Osteoblast (primary cell): ENCODE data around the gene PALLD. TPM values are rescaled to one million over a fixed set of nuclear protein-coding genes. Genes with fewer than 3 reads are reported as not detected.
A peak's percentile ranks its signal among the peaks of the same experiment; 100 is the strongest.

Experiments used
- DNase-seq: peaks from one replicate; pipeline ENCODE4 v3.0.0; 2011; ENCODE audit warnings: low spot score, mixed read lengths; ENCODE audit not compliant: insufficient read length; ENCODE audit errors: missing footprints
- H2AFZ ChIP-seq: 2 replicates; pipeline ENCODE4 v1.6.0; 2011; ENCODE audit warnings: mild to moderate bottlenecking, low read length
- H3K27ac ChIP-seq: 2 replicates; pipeline ENCODE4 v1.5.1; 2011; ENCODE audit warnings: mild to moderate bottlenecking, low read depth, low read length, moderate library complexity
- H3K27me3 ChIP-seq: 2 replicates; pipeline ENCODE4 v1.6.0; 2012; ENCODE audit warnings: mild to moderate bottlenecking, control low read depth, inconsistent platforms, low read length, moderate library complexity; ENCODE audit not compliant: insufficient read depth
- H3K36me3 ChIP-seq: 2 replicates; pipeline ENCODE4 v1.5.1; 2011; ENCODE audit warnings: mild to moderate bottlenecking, low read length, control low read depth, moderate library complexity; ENCODE audit not compliant: insufficient read depth
- H3K4me1 ChIP-seq: 2 replicates; pipeline ENCODE4 v1.5.1; 2011; ENCODE audit warnings: mild to moderate bottlenecking, low read length, control low read depth, moderate library complexity; ENCODE audit not compliant: insufficient read depth
- H3K4me2 ChIP-seq: 2 replicates; pipeline ENCODE4 v1.6.0; 2011; ENCODE audit warnings: mild to moderate bottlenecking, low read length; ENCODE audit not compliant: insufficient read depth
- H3K4me3 ChIP-seq: fragments of 200-600 bp; sonication (generic); 3 replicates; pipeline ENCODE4 v1.5.1; 2012; ENCODE audit warnings: mild to moderate bottlenecking, low read length, inconsistent platforms; ENCODE audit not compliant: insufficient read depth
- H3K79me2 ChIP-seq: 2 replicates; pipeline ENCODE4 v1.6.0; 2012; ENCODE audit warnings: mild to moderate bottlenecking, low read length, control low read depth, inconsistent platforms; ENCODE audit not compliant: insufficient read depth
- H3K9me3 ChIP-seq: 2 replicates; pipeline ENCODE4 v1.5.1; 2011; ENCODE audit warnings: low read depth, low read length, control low read depth
- H4K20me1 ChIP-seq: 2 replicates; pipeline ENCODE4 v1.6.0; 2012; ENCODE audit warnings: mild to moderate bottlenecking, low read length, control low read depth; ENCODE audit not compliant: insufficient read depth
- total RNA-seq: library from RNA; depleted of rRNA; stranded (reverse); fragments of >200 nt; gene quantifications from 2 replicates; pipeline ENCODE4 v1.2.3, GENCODE V29; 2012
- TF ChIP-seq, protein P1 (sequence below): IDR thresholded peaks from 2 replicates; pipeline ENCODE4 v1.5.1; 2011; ENCODE audit warnings: mild to moderate bottlenecking, low read depth, low read length, moderate library complexity; ENCODE audit errors: extremely low read depth

PALLD gene
- total RNA-seq, 1 donor: 244 TPM

DNA sequence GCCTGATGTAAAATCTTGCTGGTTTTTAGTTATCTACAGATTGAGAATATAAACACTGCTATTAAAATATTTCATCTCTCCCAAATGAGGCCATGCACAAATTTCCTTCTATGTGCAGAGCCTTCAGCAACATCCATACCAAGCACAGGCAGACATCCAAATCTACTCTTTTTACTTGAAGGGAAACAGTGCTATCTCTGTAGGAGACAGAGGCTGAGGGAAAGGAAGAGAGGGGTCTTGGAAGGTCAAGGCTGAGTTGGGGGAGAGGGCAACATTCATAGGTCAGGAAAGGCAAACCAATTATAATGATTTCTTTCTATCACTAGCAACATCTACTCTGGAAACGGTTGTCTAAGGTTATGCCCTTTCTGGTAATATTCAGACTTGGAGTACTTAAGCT, 273.0 kb downstream of the PALLD start:
- Histone ChIP-seq H3K4me1 (peaks cover 55% of the 10 kb centered on the region), H3K27me3 (no peaks in the 10 kb centered on the region), H3K27ac (peak overlapping the region; percentile 71), H2AFZ (no peak overlapping the region), H4K20me1 (peaks cover 8% of the 10 kb centered on the region), H3K4me3 (no peak overlapping the region), H3K79me2 (peaks cover 3% of the 10 kb centered on the region), H3K4me2 (peak overlapping the region; percentile 35), H3K9me3 (no peaks in the 10 kb centered on the region), H3K36me3 (peaks cover 7% of the 10 kb centered on the region)
- TF ChIP-seq, protein P1, sequence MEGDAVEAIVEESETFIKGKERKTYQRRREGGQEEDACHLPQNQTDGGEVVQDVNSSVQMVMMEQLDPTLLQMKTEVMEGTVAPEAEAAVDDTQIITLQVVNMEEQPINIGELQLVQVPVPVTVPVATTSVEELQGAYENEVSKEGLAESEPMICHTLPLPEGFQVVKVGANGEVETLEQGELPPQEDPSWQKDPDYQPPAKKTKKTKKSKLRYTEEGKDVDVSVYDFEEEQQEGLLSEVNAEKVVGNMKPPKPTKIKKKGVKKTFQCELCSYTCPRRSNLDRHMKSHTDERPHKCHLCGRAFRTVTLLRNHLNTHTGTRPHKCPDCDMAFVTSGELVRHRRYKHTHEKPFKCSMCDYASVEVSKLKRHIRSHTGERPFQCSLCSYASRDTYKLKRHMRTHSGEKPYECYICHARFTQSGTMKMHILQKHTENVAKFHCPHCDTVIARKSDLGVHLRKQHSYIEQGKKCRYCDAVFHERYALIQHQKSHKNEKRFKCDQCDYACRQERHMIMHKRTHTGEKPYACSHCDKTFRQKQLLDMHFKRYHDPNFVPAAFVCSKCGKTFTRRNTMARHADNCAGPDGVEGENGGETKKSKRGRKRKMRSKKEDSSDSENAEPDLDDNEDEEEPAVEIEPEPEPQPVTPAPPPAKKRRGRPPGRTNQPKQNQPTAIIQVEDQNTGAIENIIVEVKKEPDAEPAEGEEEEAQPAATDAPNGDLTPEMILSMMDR: no peak
- DNase-seq: peak; percentile 66

DNA sequence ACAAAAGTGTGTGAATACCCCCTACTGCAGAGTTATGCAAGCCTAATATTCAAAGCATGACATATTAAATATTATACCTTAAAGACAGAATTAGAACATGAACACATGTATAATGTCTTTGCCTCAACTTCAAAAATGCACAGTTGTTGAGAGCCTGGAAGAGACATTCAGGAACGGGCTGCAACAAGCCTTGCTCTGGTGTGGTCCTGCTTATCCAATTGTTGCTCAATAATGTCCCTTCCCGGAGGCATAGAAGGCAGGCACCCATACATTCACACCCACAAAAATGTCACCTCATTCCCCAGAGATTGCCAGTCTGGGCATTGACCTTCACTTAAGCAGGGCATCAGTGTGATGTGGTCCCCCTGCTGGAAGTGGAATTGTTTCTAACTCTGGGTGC, 274.4 kb downstream of the PALLD start:
- H3K27ac ChIP-seq: no peak overlapping the region
- H3K79me2 ChIP-seq: peaks cover 3% of the 10 kb centered on the region

DNA sequence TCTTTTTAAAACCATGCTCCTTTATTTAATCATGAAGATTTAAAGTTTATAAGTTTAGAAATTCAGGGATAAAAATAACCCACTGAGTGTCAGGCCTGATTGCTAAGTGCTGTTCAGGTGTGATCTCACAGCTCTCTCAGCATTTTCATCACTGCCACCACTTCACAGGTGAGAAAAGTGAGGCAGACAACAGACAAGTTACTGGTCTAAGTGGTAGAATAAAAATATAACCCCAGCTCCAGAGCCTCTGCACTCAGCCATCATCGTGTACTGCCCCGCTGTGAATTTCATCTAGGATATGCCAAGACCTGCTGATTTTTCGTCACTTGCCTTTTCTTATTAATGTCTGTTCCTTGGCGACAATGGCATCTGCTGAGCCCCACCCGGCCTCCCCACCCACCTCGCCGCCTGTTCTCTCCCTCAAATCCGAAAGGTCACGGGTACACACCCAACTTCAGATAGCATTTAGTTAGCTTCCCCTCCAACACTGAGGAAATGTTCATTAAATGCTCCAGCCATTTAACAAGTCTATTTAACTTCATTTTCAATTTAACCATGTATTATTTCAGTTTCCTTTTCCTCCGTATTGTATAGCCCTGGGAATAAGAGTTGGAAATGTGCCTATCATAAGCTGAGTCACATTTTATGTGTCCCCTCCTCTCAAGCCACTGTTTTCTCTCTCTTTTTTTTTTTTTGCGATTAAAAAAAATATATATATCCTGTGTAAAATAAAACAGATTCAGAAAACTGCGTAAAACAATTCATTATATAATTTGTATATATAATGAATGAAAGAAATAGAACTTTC, 276.7 kb downstream of the PALLD start:
- Histone ChIP-seq H3K27me3 (no peaks in the 10 kb centered on the region), H3K4me2 (no peak overlapping the region), H3K36me3 (no peaks in the 10 kb centered on the region), H4K20me1 (peaks cover 8% of the 10 kb centered on the region), H3K27ac (no peak overlapping the region), H3K79me2 (peaks cover 3% of the 10 kb centered on the region), H3K9me3 (no peaks in the 10 kb centered on the region), H2AFZ (no peak overlapping the region), H3K4me1 (peaks cover 22% of the 10 kb centered on the region), H3K4me3 (no peak overlapping the region)
- TF ChIP-seq, protein P1: no peak
- peak; percentile 22 for DNase-seq

More for the DNA sequence above, 274.4 kb downstream of the PALLD start:
- TF ChIP-seq, protein P1: no peak
- peaks cover 41% of the 10 kb centered on the region for H3K4me1 ChIP-seq
- no peak overlapping the region for H3K4me3 ChIP-seq
- H4K20me1 ChIP-seq: peaks cover 8% of the 10 kb centered on the region
- H3K27me3 ChIP-seq: no peaks in the 10 kb centered on the region
- no peak overlapping the region for H3K4me2 ChIP-seq
- DNase-seq: no peak
- no peak overlapping the region for H2AFZ ChIP-seq
- H3K36me3 ChIP-seq: peaks cover 7% of the 10 kb centered on the region
- H3K9me3 ChIP-seq: no peaks in the 10 kb centered on the region

DNA sequence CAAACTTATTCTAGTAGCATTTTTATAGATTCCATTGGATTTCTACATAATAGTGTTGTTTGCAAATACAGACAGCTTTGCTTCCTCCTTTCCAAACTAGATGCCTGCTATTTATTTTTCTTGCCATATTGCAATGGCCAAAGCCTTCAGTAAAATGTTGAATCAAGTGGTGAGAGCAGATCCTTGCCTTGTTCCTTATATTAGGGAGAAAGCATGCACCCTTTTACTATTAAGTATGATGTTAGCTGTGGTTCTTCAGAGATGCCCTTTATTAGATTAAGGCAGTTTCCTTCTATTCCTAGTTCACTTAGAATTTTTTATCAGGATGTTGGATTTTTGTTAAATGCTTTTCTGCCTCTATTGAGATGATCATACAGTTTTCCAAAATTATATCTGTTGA, 279.5 kb downstream of the PALLD start:
- Histone ChIP-seq H3K27me3 (no peaks in the 10 kb centered on the region), H3K9me3 (no peaks in the 10 kb centered on the region), H3K36me3 (no peaks in the 10 kb centered on the region), H4K20me1 (no peaks in the 10 kb centered on the region), H3K4me2 (no peak overlapping the region), H2AFZ (no peak overlapping the region), H3K4me3 (no peak overlapping the region), H3K27ac (no peak overlapping the region), H3K4me1 (no peaks in the 10 kb centered on the region), H3K79me2 (peaks cover 4% of the 10 kb centered on the region)
- DNase-seq: no peak
- TF ChIP-seq, protein P1: no peak
